ENCODE measurements around the gene MCUB. TPM values are rescaled to one million over a fixed set of nuclear protein-coding genes. Genes with fewer than 3 reads are reported as not detected.
"Not testable (repeated sequence)": the region's sequence is repeated elsewhere in the genome, so short reads cannot be mapped to it uniquely, and the experiment has no call there.

MCUB gene
- total and polyA plus RNA-seq, 3 experiments from 2014 or later, result 68.7 to 159 (median 71.6) TPM

GRCh38 chr4:109552237-109552636, 7.8 kb upstream of the MCUB start:
- CTCF ChIA-PET, result interaction anchor here (1.8 to 1.9 kb wide), 2 partner anchors 107 to 150 kb away, joined by 4 to 6 read pairs; no protein-coding TSS in a partner anchor
- H3K36me3 Mint-ChIP-seq, result peaks cover 0 to 5% (median 4%) of the 10 kb centered on the region in 3 donors

GRCh38 chr4:109553130-109553529, 6.9 kb upstream of the MCUB start:
- no peaks in the 10 kb centered on the region for H3K9me3 ChIP-seq (ENCODE audit: low read length)
- no peaks in the 10 kb centered on the region for H3K27me3 ChIP-seq (ENCODE audit: insufficient read depth, low read length, poor library complexity, severe bottlenecking)
- peaks cover 2% of the 10 kb centered on the region for H3K4me1 ChIP-seq (ENCODE audit: insufficient read depth, low read length)
- no peak for DNase-seq
- H3K9me3 Mint-ChIP-seq, result no peaks in the 10 kb centered on the region
- H3K27me3 Mint-ChIP-seq, result no peaks in the 10 kb centered on the region
- H3K36me3 ChIP-seq (ENCODE audit: insufficient read depth, low read length), result no peaks in the 10 kb centered on the region
- H3K4me1 Mint-ChIP-seq, result peaks cover 15 to 22% (median 17%) of the 10 kb centered on the region in 3 donors
- H3K4me3 Mint-ChIP-seq, result no peak overlapping the region
- CTCF ChIA-PET, result interaction anchor here (1.8 kb wide), 1 partner anchor 149 kb away, joined by 4 read pairs; no protein-coding TSS in a partner anchor
- POLR2A ChIA-PET, result no interaction called here
- no peak overlapping the region for H3K27ac ChIP-seq (ENCODE audit: low read depth, low read length)
- peaks cover 0 to 5% (median 4%) of the 10 kb centered on the region in 3 donors for H3K36me3 Mint-ChIP-seq
- H3K27ac Mint-ChIP-seq, result peak overlapping the region in 6 of 8 donors; percentile 9 to 66 (median 52)
- H3K4me3 ChIP-seq (ENCODE audit: low read length), result no peak overlapping the region

More at GRCh38 chr4:109552237-109552636, 7.8 kb upstream of the MCUB start:
- Mint-ChIP-seq H3K27me3 (no peaks in the 10 kb centered on the region), H3K4me3 (no peak overlapping the region), H3K27ac (no peak overlapping the region), H3K4me1 (peaks cover 13 to 28% (median 22%) of the 10 kb centered on the region in 3 donors), H3K9me3 (no peaks in the 10 kb centered on the region)
- no peak for DNase-seq
- POLR2A ChIA-PET, result no interaction called here
- Histone ChIP-seq H3K36me3 (ENCODE audit: insufficient read depth, low read length) (no peaks in the 10 kb centered on the region), H3K27ac (ENCODE audit: low read depth, low read length) (no peak overlapping the region), H3K27me3 (ENCODE audit: insufficient read depth, low read length, poor library complexity, severe bottlenecking) (no peaks in the 10 kb centered on the region), H3K4me3 (ENCODE audit: low read length) (no peak overlapping the region), H3K9me3 (ENCODE audit: low read length) (no peaks in the 10 kb centered on the region), H3K4me1 (ENCODE audit: insufficient read depth, low read length) (no peaks in the 10 kb centered on the region)

- POLR2A ChIA-PET, result no interaction called here
- H3K27ac Mint-ChIP-seq, result peak overlapping the region in 2 of 8 donors; percentile 5 to 68
- CTCF ChIA-PET, result no interaction called here
These were observed 5.1 kb upstream of the MCUB start for GRCh38 chr4:109554971-109555370.

GRCh38 chr4:109557433-109557832, 2.6 kb upstream of the MCUB start:
- Histone ChIP-seq H3K9me3 (ENCODE audit: low read length) (no peaks in the 10 kb centered on the region), H3K4me1 (ENCODE audit: insufficient read depth, low read length) (peaks cover 25% of the 10 kb centered on the region), H3K27me3 (ENCODE audit: insufficient read depth, low read length, poor library complexity, severe bottlenecking) (no peaks in the 10 kb centered on the region), H3K36me3 (ENCODE audit: insufficient read depth, low read length) (no peaks in the 10 kb centered on the region), H3K27ac (ENCODE audit: low read depth, low read length) (no peak overlapping the region), H3K4me3 (ENCODE audit: low read length) (no peak overlapping the region)
- no peak for DNase-seq
- Mint-ChIP-seq H3K9me3 (no peaks in the 10 kb centered on the region), H3K4me3 (no peak overlapping the region), H3K36me3 (peaks cover 0 to 20% (median 6%) of the 10 kb centered on the region in 3 donors), H3K27me3 (peaks cover 0 to 3% of the 10 kb centered on the region in 2 donors), H3K27ac (peak overlapping the region in 1 of 8 donors; percentile 95), H3K4me1 (peaks cover 33 to 43% (median 39%) of the 10 kb centered on the region in 3 donors)
- ChIA-PET CTCF (interaction anchor here (1.0 kb wide), 1 partner anchor 124 kb away, joined by 3 read pairs; the partner anchor contains the start of gene SEC24B), POLR2A (no interaction called here)

More at GRCh38 chr4:109554971-109555370, 5.1 kb upstream of the MCUB start:
- Histone ChIP-seq H3K4me3 (ENCODE audit: low read length) (no peak overlapping the region), H3K4me1 (ENCODE audit: insufficient read depth, low read length) (peaks cover 14% of the 10 kb centered on the region), H3K36me3 (ENCODE audit: insufficient read depth, low read length) (no peaks in the 10 kb centered on the region), H3K27me3 (ENCODE audit: insufficient read depth, low read length, poor library complexity, severe bottlenecking) (no peaks in the 10 kb centered on the region), H3K9me3 (ENCODE audit: low read length) (no peaks in the 10 kb centered on the region), H3K27ac (ENCODE audit: low read depth, low read length) (no peak overlapping the region)
- H3K9me3 Mint-ChIP-seq, result no peaks in the 10 kb centered on the region
- peak overlapping the region in 1 of 7 donors; percentile 14 for H3K4me3 Mint-ChIP-seq
- peaks cover 18 to 28% (median 21%) of the 10 kb centered on the region in 3 donors for H3K4me1 Mint-ChIP-seq
- no peaks in the 10 kb centered on the region for H3K27me3 Mint-ChIP-seq
- no peak for DNase-seq
- peaks cover 0 to 7% (median 3%) of the 10 kb centered on the region in 3 donors for H3K36me3 Mint-ChIP-seq

- Mint-ChIP-seq H3K27ac (peak overlapping the region in 6 of 8 donors; percentile 53 to 97 (median 95)), H3K4me1 (peaks cover 40 to 50% (median 45%) of the 10 kb centered on the region in 3 donors)
These were observed 2.0 kb upstream of the MCUB start for GRCh38 chr4:109558095-109558494.

GRCh38 chr4:109559625-109559982, 442 bp upstream of the MCUB start:
- Mint-ChIP-seq H3K4me1 (peaks cover 51 to 65% (median 56%) of the 10 kb centered on the region in 3 donors), H3K27ac (peak overlapping the region; percentile 86 to 99 (median 96)), H3K36me3 (peaks cover 0 to 33% (median 8%) of the 10 kb centered on the region in 3 donors), H3K9me3 (no peaks in the 10 kb centered on the region), H3K27me3 (peaks cover 0 to 3% of the 10 kb centered on the region in 2 donors), H3K4me3 (peak overlapping the region; percentile 89 to 98 (median 96))
- H3K36me3 ChIP-seq (ENCODE audit: insufficient read depth, low read length), result no peaks in the 10 kb centered on the region
- no peaks in the 10 kb centered on the region for H3K9me3 ChIP-seq (ENCODE audit: low read length)
- H3K4me3 ChIP-seq (ENCODE audit: low read length), result peak overlapping the region; percentile 62
- CTCF ChIA-PET, result interaction anchor here (0.7 to 2.1 kb wide), 14 partner anchors 12 to 144 kb away, joined by 3 to 14 read pairs (median 4); partner anchors contain the start of genes CASP6 and SEC24B
- H3K27me3 ChIP-seq (ENCODE audit: insufficient read depth, low read length, poor library complexity, severe bottlenecking), result no peaks in the 10 kb centered on the region
- peak in 2 of 5 donors; percentile 24 to 67 for DNase-seq
- H3K4me1 ChIP-seq (ENCODE audit: insufficient read depth, low read length), result peaks cover 45% of the 10 kb centered on the region
- POLR2A ChIA-PET, result interaction anchor here (0.5 to 3.8 kb wide), 12 partner anchors 44 to 256 kb away, joined by 3 to 49 read pairs (median 4); partner anchors contain the start of genes CASP6, GAR1, PLA2G12A and SEC24B
- H3K27ac ChIP-seq (ENCODE audit: low read depth, low read length), result peak overlapping the region; percentile 92

More at GRCh38 chr4:109558095-109558494, 2.0 kb upstream of the MCUB start:
- not testable (repeated sequence) for DNase-seq; H3K4me3 ChIP-seq (ENCODE audit: low read length); H3K9me3 Mint-ChIP-seq; H3K36me3 ChIP-seq (ENCODE audit: insufficient read depth, low read length); H3K9me3 ChIP-seq (ENCODE audit: low read length); H3K27ac ChIP-seq (ENCODE audit: low read depth, low read length); H3K27me3 Mint-ChIP-seq; H3K27me3 ChIP-seq (ENCODE audit: insufficient read depth, low read length, poor library complexity, severe bottlenecking)
- peaks cover 0 to 24% (median 8%) of the 10 kb centered on the region in 3 donors for H3K36me3 Mint-ChIP-seq
- peaks cover 32% of the 10 kb centered on the region for H3K4me1 ChIP-seq (ENCODE audit: insufficient read depth, low read length)
- CTCF ChIA-PET, result interaction anchor here (1.0 to 2.1 kb wide), 3 partner anchors 16 to 125 kb away, joined by 3 to 14 read pairs (median 3); partner anchors contain the start of gene SEC24B
- POLR2A ChIA-PET, result interaction anchor here (3.8 kb wide), 1 partner anchor 91 kb away, joined by 49 read pairs; no protein-coding TSS in a partner anchor
- peak overlapping the region; percentile 42 to 96 (median 89) for H3K4me3 Mint-ChIP-seq

GRCh38 chr4:109560687-109561461, 828 bp downstream of the MCUB start:
- no peaks in the 10 kb centered on the region for H3K27me3 ChIP-seq (ENCODE audit: insufficient read depth, low read length, poor library complexity, severe bottlenecking)
- ChIA-PET POLR2A (interaction anchor here (0.7 to 3.8 kb wide), 10 partner anchors 11 to 254 kb away, joined by 3 to 49 read pairs (median 6); partner anchors contain the start of genes CASP6, GAR1, PLA2G12A and SEC24B), CTCF (interaction anchor here (0.6 to 2.1 kb wide), 9 partner anchors 30 to 261 kb away, joined by 3 to 8 read pairs (median 4); partner anchors contain the start of gene SEC24B)
- H3K9me3 Mint-ChIP-seq, result no peaks in the 10 kb centered on the region
- H3K27me3 Mint-ChIP-seq, result peaks cover 0 to 3% of the 10 kb centered on the region in 2 donors
- H3K4me1 Mint-ChIP-seq, result peaks cover 59 to 75% (median 66%) of the 10 kb centered on the region in 3 donors
- DNase-seq, result peak; percentile 37 to 80 (median 77)
- no peaks in the 10 kb centered on the region for H3K9me3 ChIP-seq (ENCODE audit: low read length)
- peak overlapping the region; percentile 88 for H3K4me3 ChIP-seq (ENCODE audit: low read length)
- H3K27ac Mint-ChIP-seq, result peak overlapping the region; percentile 91 to 99 (median 96)
- peak overlapping the region; percentile 92 for H3K27ac ChIP-seq (ENCODE audit: low read depth, low read length)
- H3K36me3 Mint-ChIP-seq, result peaks cover 0 to 44% (median 13%) of the 10 kb centered on the region in 3 donors
- peaks cover 56% of the 10 kb centered on the region for H3K4me1 ChIP-seq (ENCODE audit: insufficient read depth, low read length)
- peak overlapping the region; percentile 92 to 98 (median 96) for H3K4me3 Mint-ChIP-seq
- no peaks in the 10 kb centered on the region for H3K36me3 ChIP-seq (ENCODE audit: insufficient read depth, low read length)

Data from CD8-positive, alpha-beta memory T cell (primary cell).